Caco-2 (cell line): ENCODE data around the gene ZDHHC14. TPM values are rescaled to one million over a fixed set of nuclear protein-coding genes. Genes with fewer than 3 reads are reported as not detected.
"Not testable (repeated sequence)": the region's sequence is repeated elsewhere in the genome, so short reads cannot be mapped to it uniquely, and the experiment has no call there.

Source experiments
- BruUV-seq: library from RNA; stranded (reverse); fragments of 400-500 nt; replicated peaks from 2 replicates; lab custom pipeline; 2021; lab: Mats Ljungman, UMichigan
- CTCF ChIA-PET: fragments of 300-600 bp; sonication (Branson Sonifier 250); formaldehyde crosslinking; loops from one replicate; lab custom pipeline; 2022; ENCODE audit warnings: antibody characterized with exemption; lab: Charles Lee
- POLR2A ChIA-PET: fragments of 300-600 bp; sonication (Branson Sonifier 250); formaldehyde crosslinking; loops from one replicate; lab custom pipeline; 2022; ENCODE audit warnings: antibody characterized with exemption; lab: Charles Lee
- DNase-seq, 2 experiments: peaks; one replicate each; pipeline versions ENCODE4 v3.0.0 to v3.0.0-alpha.2; 2020 to 2022
- H3K27me3 ChIP-seq: replicated peaks from 2 replicates; pipeline ENCODE4 v1.6.0; 2011; ENCODE audit warnings: low read length; ENCODE audit not compliant: control insufficient read depth, insufficient read depth
- H3K36me3 ChIP-seq: 2 replicates; pipeline ENCODE4 v1.5.1; 2011; ENCODE audit warnings: low read length; ENCODE audit not compliant: control insufficient read depth, insufficient read depth
- H3K4me1 ChIP-seq: fragments of 250-450 bp; sonication (Bioruptor Pico); 2 replicates; pipeline ENCODE4 v1.5.1; 2020; ENCODE audit warnings: mild to moderate bottlenecking
- H3K4me3 ChIP-seq: 2 replicates; pipeline ENCODE4 v1.5.1; 2011; ENCODE audit warnings: low read depth, mild to moderate bottlenecking, control low read depth, low read length
- H3K9me3 ChIP-seq: fragments of 250-450 bp; sonication (Bioruptor Pico); 2 replicates; pipeline ENCODE4 v1.5.1; 2020; ENCODE audit warnings: mild to moderate bottlenecking, moderate library complexity
- H3K27ac Mint-ChIP-seq: one replicate; pipeline ENCODE4 v1.8.0; 2022; ENCODE audit warnings: mixed read lengths; ENCODE audit not compliant: unreplicated experiment
- H3K27me3 Mint-ChIP-seq: one replicate; pipeline ENCODE4 v1.8.0; 2022; ENCODE audit warnings: mixed read lengths; ENCODE audit not compliant: insufficient read depth, unreplicated experiment
- H3K36me3 Mint-ChIP-seq: one replicate; pipeline ENCODE4 v1.8.0; 2022; ENCODE audit warnings: mild to moderate bottlenecking, mixed read lengths; ENCODE audit not compliant: insufficient read depth, unreplicated experiment
- H3K4me1 Mint-ChIP-seq: one replicate; pipeline ENCODE4 v1.8.0; 2022; ENCODE audit warnings: low read depth, mixed read lengths; ENCODE audit not compliant: unreplicated experiment
- H3K4me3 Mint-ChIP-seq: one replicate; pipeline ENCODE4 v1.8.0; 2022; ENCODE audit warnings: mild to moderate bottlenecking, moderate library complexity, mixed read lengths; ENCODE audit not compliant: unreplicated experiment
- H3K9me3 Mint-ChIP-seq: one replicate; pipeline ENCODE4 v1.8.0; 2022; ENCODE audit warnings: mixed read lengths; ENCODE audit not compliant: unreplicated experiment
- CTCF ChIP-seq, 2 experiments: fragments of 200-600 bp in 1 of 2; IDR thresholded peaks; 1 replicate in 1 of 2; 2 replicates in 1 of 2; pipeline versions ENCODE4 v1.5.1 to v1.8.0; 2011 to 2022; ENCODE audit warnings: antibody characterized with exemption in 1 of 2, control low read depth in 1 of 2, inconsistent platforms in 1 of 2, low read depth in 1 of 2, low read length in 1 of 2, mild to moderate bottlenecking in 1 of 2, moderate library complexity in 1 of 2; ENCODE audit not compliant: insufficient read depth in 1 of 2, severe bottlenecking in 1 of 2, unreplicated experiment in 1 of 2
- intact Hi-C: fragments of 100-400 bp; cut with micrococcal nuclease; formaldehyde crosslinking; loops from one replicate; pipeline ENCODE4 v1.10.0; 2022; ENCODE audit not compliant: unreplicated experiment
- total RNA-seq: library from RNA; stranded (reverse); gene quantifications from 2 replicates; pipeline ENCODE4 v1.2.3, GENCODE V29; 2022

ZDHHC14 gene
- total RNA-seq, 1 experiment from 2014 or later: 22.1 TPM

- 0 out of 2 replicates have a peak, but pooled peaks cover 9% of the 10 kb centered on the region for H3K4me1 ChIP-seq
- peaks cover 5% of the 10 kb centered on the region for H3K36me3 Mint-ChIP-seq
- H3K4me1 Mint-ChIP-seq: peaks cover 5% of the 10 kb centered on the region
- no peak for DNase-seq
- intact Hi-C loops: no loop called here
- ChIA-PET CTCF (no interaction called here), POLR2A (no interaction called here)
- no peak overlapping the region for H3K4me3 Mint-ChIP-seq
- H3K9me3 Mint-ChIP-seq: no peaks in the 10 kb centered on the region
- no TSS peak for BruUV-seq
- TF ChIP-seq CTCF (IDR thresholded peaks at IDR 0.05; ENCODE audit: insufficient read depth in 1 of 2, low read depth in 1 of 2, low read length in 1 of 2, severe bottlenecking in 1 of 2, unreplicated experiment in 1 of 2): no peak
- no peaks in the 10 kb centered on the region for H3K9me3 ChIP-seq
- no peaks in the 10 kb centered on the region for H3K27me3 ChIP-seq
- no peaks in the 10 kb centered on the region for H3K27me3 Mint-ChIP-seq
- H3K36me3 ChIP-seq: no peaks in the 10 kb centered on the region
- no peak overlapping the region for H3K4me3 ChIP-seq
- no peak overlapping the region for H3K27ac Mint-ChIP-seq
These were observed 194.6 kb downstream of the ZDHHC14 start for GRCh38 chr6:157575436-157576145.

- H3K27me3 ChIP-seq, H3K9me3 ChIP-seq, H3K4me3 ChIP-seq, DNase-seq, POLR2A ChIA-PET, H3K4me1 Mint-ChIP-seq, H3K27me3 Mint-ChIP-seq, BruUV-seq, H3K36me3 ChIP-seq, H3K4me3 Mint-ChIP-seq, H3K9me3 Mint-ChIP-seq, CTCF ChIA-PET, H3K36me3 Mint-ChIP-seq, H3K4me1 ChIP-seq, intact Hi-C loops, H3K27ac Mint-ChIP-seq: not testable (repeated sequence)
These were observed 196.0 kb downstream of the ZDHHC14 start for GRCh38 chr6:157576991-157577390.

GRCh38 chr6:157578527-157578926 lies 197.5 kb downstream of the ZDHHC14 start:
- BruUV-seq, H3K4me3 Mint-ChIP-seq, H3K4me3 ChIP-seq, POLR2A ChIA-PET, H3K36me3 ChIP-seq, H3K9me3 ChIP-seq, H3K27me3 ChIP-seq, H3K36me3 Mint-ChIP-seq, H3K4me1 ChIP-seq, H3K9me3 Mint-ChIP-seq, DNase-seq, CTCF ChIA-PET, intact Hi-C loops, H3K27me3 Mint-ChIP-seq, H3K27ac Mint-ChIP-seq: not testable (repeated sequence)
- peaks cover 16% of the 10 kb centered on the region for H3K4me1 Mint-ChIP-seq

GRCh38 chr6:157579467-157580031 lies 198.6 kb downstream of the ZDHHC14 start:
- H3K4me1 ChIP-seq: 0 out of 2 replicates have a peak, but pooled peaks cover 5% of the 10 kb centered on the region
- no peak overlapping the region for H3K4me3 Mint-ChIP-seq
- H3K27ac Mint-ChIP-seq: no peak overlapping the region

More at GRCh38 chr6:157579467-157580031, 198.6 kb downstream of the ZDHHC14 start:
- H3K27me3 ChIP-seq: no peaks in the 10 kb centered on the region
- H3K36me3 ChIP-seq: no peaks in the 10 kb centered on the region
- POLR2A ChIA-PET: no interaction called here
- no peaks in the 10 kb centered on the region for H3K36me3 Mint-ChIP-seq
- DNase-seq: no peak
- TF ChIP-seq CTCF (IDR thresholded peaks at IDR 0.05; ENCODE audit: insufficient read depth in 1 of 2, low read depth in 1 of 2, low read length in 1 of 2, severe bottlenecking in 1 of 2, unreplicated experiment in 1 of 2): no peak
- no peaks in the 10 kb centered on the region for H3K9me3 ChIP-seq
- no peak overlapping the region for H3K4me3 ChIP-seq
- peaks cover 13% of the 10 kb centered on the region for H3K4me1 Mint-ChIP-seq
- CTCF ChIA-PET: no interaction called here
- BruUV-seq: no TSS peak
- peaks cover 9% of the 10 kb centered on the region for H3K9me3 Mint-ChIP-seq
- H3K27me3 Mint-ChIP-seq: no peaks in the 10 kb centered on the region
- intact Hi-C loops: no loop called here
